ENCODE data around the gene TRAF6. TPM values are rescaled to one million over a fixed set of nuclear protein-coding genes. Genes with fewer than 3 reads are reported as not detected.
"Not testable (repeated sequence)": the region's sequence is repeated elsewhere in the genome, so short reads cannot be mapped to it uniquely, and the experiment has no call there.

TRAF6 gene, protein sequence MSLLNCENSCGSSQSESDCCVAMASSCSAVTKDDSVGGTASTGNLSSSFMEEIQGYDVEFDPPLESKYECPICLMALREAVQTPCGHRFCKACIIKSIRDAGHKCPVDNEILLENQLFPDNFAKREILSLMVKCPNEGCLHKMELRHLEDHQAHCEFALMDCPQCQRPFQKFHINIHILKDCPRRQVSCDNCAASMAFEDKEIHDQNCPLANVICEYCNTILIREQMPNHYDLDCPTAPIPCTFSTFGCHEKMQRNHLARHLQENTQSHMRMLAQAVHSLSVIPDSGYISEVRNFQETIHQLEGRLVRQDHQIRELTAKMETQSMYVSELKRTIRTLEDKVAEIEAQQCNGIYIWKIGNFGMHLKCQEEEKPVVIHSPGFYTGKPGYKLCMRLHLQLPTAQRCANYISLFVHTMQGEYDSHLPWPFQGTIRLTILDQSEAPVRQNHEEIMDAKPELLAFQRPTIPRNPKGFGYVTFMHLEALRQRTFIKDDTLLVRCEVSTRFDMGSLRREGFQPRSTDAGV
- total RNA-seq (2022) (9.2 and 12.2 TPM in 2 replicates), Bru-seq, nascent RNA (percentile 87 among the genes with signal in this experiment), BruChase-seq, experiment 1, labeled RNA remaining after a 6-hour chase (percentile 72 among the genes with signal in this experiment), BruChase-seq, experiment 2, labeled RNA remaining after a 2-hour chase (percentile 88 among the genes with signal in this experiment)
- long read RNA-seq, full-length matches to known transcripts: 26 of 29 reads
- long read RNA-seq, partial matches to known transcripts: 0 of 29 reads
- long read RNA-seq, other reads (novel, unspliced or antisense): 3 of 29 reads

DNA sequence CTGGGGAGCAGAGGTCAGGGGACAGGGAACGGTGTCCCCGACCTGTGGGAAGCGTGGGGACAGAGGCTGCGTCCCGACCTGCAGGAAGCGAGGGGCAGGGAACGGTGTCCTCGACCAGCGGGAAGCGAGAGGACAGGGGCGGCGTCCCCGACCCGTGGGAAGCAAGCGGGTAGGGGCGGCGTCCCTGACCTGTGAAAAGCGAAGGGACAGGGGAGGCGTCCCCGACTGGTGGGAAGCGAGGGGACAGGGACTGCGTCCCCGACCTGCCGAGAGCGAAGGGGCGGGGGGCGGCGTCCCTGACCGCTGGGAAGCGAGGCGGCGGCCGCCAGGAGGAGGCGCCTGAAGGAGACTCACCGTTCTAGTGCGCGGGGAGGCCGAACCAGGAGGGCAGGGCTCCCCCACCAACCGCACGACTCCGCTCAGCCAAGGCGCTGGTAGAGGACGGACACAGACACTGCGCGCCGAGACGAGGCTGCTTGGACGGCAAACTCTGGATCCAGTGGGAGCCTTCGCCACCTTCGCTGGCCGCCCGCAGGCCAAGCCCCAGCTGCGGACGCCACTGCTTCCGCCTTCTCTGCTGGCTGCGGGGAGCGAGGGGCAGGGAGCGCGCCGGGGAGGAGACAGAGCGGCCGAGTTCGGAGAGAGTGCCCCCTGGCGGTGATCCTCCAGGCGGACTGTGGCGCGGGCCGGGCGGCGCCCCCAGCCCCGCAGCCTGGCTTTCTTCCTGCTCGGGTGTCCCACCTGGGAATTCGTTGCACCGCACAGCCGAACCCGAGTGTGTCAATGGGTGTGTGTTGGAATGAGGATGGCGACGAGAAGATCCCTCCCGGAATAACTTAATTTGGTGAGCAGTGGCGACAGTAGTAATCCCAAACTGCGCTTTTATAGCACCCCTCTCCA is at the start of gene TRAF6:
TRAF6 (minus strand) TSS at position 579 of the 900 bp plus-strand sequence. CDS start 8,757 bp downstream, outside the sequence.
- BruUV-seq (replicated peaks): no TSS peak
- CTCF ChIA-PET: interaction anchor here (0.5 to 1.7 kb wide), 16 partner anchors 8 to 853 kb away, joined by 3 to 12 read pairs (median 4); partner anchors contain the start of gene RAG1

GRCh38 chr11:36558571-36559413 is 48.7 kb upstream of the TRAF6 start:
- intact Hi-C loops (cut with micrococcal nuclease): no loop called here
- ChIA-PET CTCF (interaction anchor here (1.8 to 2.7 kb wide), 2 partner anchors 113 to 188 kb away, joined by 5 to 10 read pairs; no protein-coding TSS in a partner anchor), POLR2A (no interaction called here)
- no peak for TF ChIP-seq CTCF (IDR thresholded peaks at IDR 0.05; ENCODE audit: unreplicated experiment)
- Mint-ChIP-seq H3K4me1 (ENCODE audit: insufficient read depth, unreplicated experiment) (no peaks in the 10 kb centered on the region), H3K27me3 (ENCODE audit: insufficient read depth, unreplicated experiment) (peaks cover 16% of the 10 kb centered on the region), H3K27ac (ENCODE audit: low read depth, unreplicated experiment) (no peak overlapping the region), H3K9me3 (ENCODE audit: unreplicated experiment) (no peaks in the 10 kb centered on the region), H3K36me3 (ENCODE audit: insufficient read depth, unreplicated experiment) (no peaks in the 10 kb centered on the region), H3K4me3 (ENCODE audit: unreplicated experiment) (no peak overlapping the region)
- BruUV-seq (replicated peaks): no TSS peak
- no peak for DNase-seq (ENCODE audit: unreplicated experiment)

More for the DNA sequence above, at the start of gene TRAF6:
- H3K27me3 Mint-ChIP-seq (ENCODE audit: insufficient read depth, unreplicated experiment): no peaks in the 10 kb centered on the region
- intact Hi-C loops (cut with micrococcal nuclease): loop anchor here (1.0 to 5.0 kb wide), 2 partner anchors 31 to 112 kb away; no protein-coding TSS in a partner anchor
- H3K27ac Mint-ChIP-seq (ENCODE audit: low read depth, unreplicated experiment): peak within 1 kb of the TSS; percentile 98
- POLR2A ChIA-PET: interaction anchor here (0.6 to 2.9 kb wide), 10 partner anchors 11 to 994 kb away, joined by 3 to 22 read pairs (median 4); no protein-coding TSS in a partner anchor
- H3K4me3 Mint-ChIP-seq (ENCODE audit: unreplicated experiment): peak within 1 kb of the TSS; percentile 99
- peak; percentile 87 for DNase-seq (ENCODE audit: unreplicated experiment)
- peaks cover 19% of the 10 kb centered on the region for H3K4me1 Mint-ChIP-seq (ENCODE audit: insufficient read depth, unreplicated experiment)
- TF ChIP-seq CTCF (IDR thresholded peaks at IDR 0.05; ENCODE audit: unreplicated experiment): peak; percentile 90
- H3K36me3 Mint-ChIP-seq (ENCODE audit: insufficient read depth, unreplicated experiment): peaks cover 4% of the 10 kb centered on the region
- peaks cover 17% of the 10 kb centered on the region for H3K9me3 Mint-ChIP-seq (ENCODE audit: unreplicated experiment)

- Mint-ChIP-seq H3K4me3 (ENCODE audit: unreplicated experiment) (no peak overlapping the region), H3K36me3 (ENCODE audit: insufficient read depth, unreplicated experiment) (no peaks in the 10 kb centered on the region), H3K27me3 (ENCODE audit: insufficient read depth, unreplicated experiment) (peaks cover 14% of the 10 kb centered on the region), H3K9me3 (ENCODE audit: unreplicated experiment) (no peaks in the 10 kb centered on the region), H3K4me1 (ENCODE audit: insufficient read depth, unreplicated experiment) (no peaks in the 10 kb centered on the region), H3K27ac (ENCODE audit: low read depth, unreplicated experiment) (no peak overlapping the region)
- no peak for DNase-seq (ENCODE audit: unreplicated experiment)
- ChIA-PET POLR2A (no interaction called here), CTCF (no interaction called here)
- intact Hi-C loops (cut with micrococcal nuclease): no loop called here
- BruUV-seq (replicated peaks): no TSS peak
- TF ChIP-seq CTCF (IDR thresholded peaks at IDR 0.05; ENCODE audit: unreplicated experiment): no peak
Observed at GRCh38 chr11:36557991-36558390, 47.9 kb upstream of the TRAF6 start.

GRCh38 chr11:36557390-36557789 is 47.3 kb upstream of the TRAF6 start:
- POLR2A ChIA-PET; DNase-seq (ENCODE audit: unreplicated experiment); CTCF ChIA-PET; H3K4me1 Mint-ChIP-seq (ENCODE audit: insufficient read depth, unreplicated experiment); intact Hi-C loops (cut with micrococcal nuclease); H3K9me3 Mint-ChIP-seq (ENCODE audit: unreplicated experiment); H3K36me3 Mint-ChIP-seq (ENCODE audit: insufficient read depth, unreplicated experiment); H3K4me3 Mint-ChIP-seq (ENCODE audit: unreplicated experiment); BruUV-seq (replicated peaks); H3K27ac Mint-ChIP-seq (ENCODE audit: low read depth, unreplicated experiment): not testable (repeated sequence)
- peaks cover 14% of the 10 kb centered on the region for H3K27me3 Mint-ChIP-seq (ENCODE audit: insufficient read depth, unreplicated experiment)
